Keratinocyte (primary cell): ENCODE measurements around the gene GDPD2.

Experiments
- CTCF ChIP-seq, 3 experiments: IDR thresholded peaks in 1 of 3; conservative IDR thresholded peaks in 1 of 3; optimal IDR thresholded peaks in 1 of 3; 2 replicates in 2 of 3; 3 replicates in 1 of 3; pipeline versions ENCODE3 to v1.5.1; 2011; ENCODE audit warnings: low read length in 3 of 3, mild to moderate bottlenecking in 3 of 3, moderate library complexity in 2 of 3, control low read depth in 1 of 3, inconsistent platforms in 1 of 3; ENCODE audit not compliant: insufficient read depth in 2 of 3; ENCODE audit errors: extremely low read depth in 1 of 3
- EZH2 ChIP-seq: IDR thresholded peaks from one replicate; pipeline ENCODE4 v1.6.1; 2012; ENCODE audit warnings: inconsistent platforms, mild to moderate bottlenecking, low read length, moderate library complexity

- TF ChIP-seq CTCF (optimal IDR thresholded peaks at IDR 0.05 in 1 of 3, IDR thresholded peaks at IDR 0.05 in 1 of 3, conservative IDR thresholded peaks at IDR 0.05 in 1 of 3; ENCODE audit: extremely low read depth in 1 of 3, insufficient read depth in 2 of 3, low read length in 3 of 3) (no peak), EZH2 (no peak)
These were observed 57.0 kb downstream of the GDPD2 start for GRCh38 chrX:70479922-70480659.
